H1 (cell line): ENCODE data around the gene NOS1AP. TPM values are rescaled to one million over a fixed set of nuclear protein-coding genes. Genes with fewer than 3 reads are reported as not detected.
A peak's percentile ranks its signal among the peaks of the same experiment; 100 is the strongest.

Experiments
- CTCF ChIA-PET: fragments of 300-600 bp; sonication (Branson Sonifier 250); formaldehyde crosslinking; loops from one replicate; lab custom pipeline; 2021; ENCODE audit not compliant: partially characterized antibody; lab: Charles Lee
- POLR2A ChIA-PET: fragments of 300-600 bp; sonication (Branson Sonifier 250); formaldehyde crosslinking; loops from one replicate; lab custom pipeline; 2021; ENCODE audit warnings: inconsistent platforms; ENCODE audit not compliant: partially characterized antibody; lab: Charles Lee
- DNase-seq, 2 experiments: peaks; one replicate each; pipeline versions ENCODE4 v3.0.0 to v3.0.0-alpha.2; 2010 to 2022; ENCODE audit warnings: low spot score in 2 of 2, low read depth in 1 of 2, mixed read lengths in 1 of 2
- FAIRE-seq: peaks from 2 replicates; lab custom pipeline; 2011; peaks lifted over from hg19 to GRCh38; lab: Jason Lieb, UNC
- H2AFZ ChIP-seq: 2 replicates; pipeline ENCODE4 v1.8.1; 2012; ENCODE audit warnings: low read length, inconsistent platforms
- H2AK5ac ChIP-seq: 2 replicates; pipeline ENCODE4 v1.6.1; 2013; ENCODE audit warnings: low read depth, low read length
- H2BK120ac ChIP-seq: replicated peaks from 2 replicates; pipeline ENCODE3; 2013; ENCODE audit warnings: low read depth, low read length, inconsistent platforms
- H2BK12ac ChIP-seq: 2 replicates; pipeline ENCODE4 v1.6.1; 2013; ENCODE audit warnings: low read depth, low read length
- H2BK15ac ChIP-seq: 2 replicates; pipeline ENCODE4 v1.6.1; 2013; ENCODE audit warnings: low read length
- H2BK20ac ChIP-seq: 2 replicates; pipeline ENCODE4 v1.6.1; 2013; ENCODE audit warnings: low read length
- H2BK5ac ChIP-seq: 2 replicates; pipeline ENCODE4 v1.6.1; 2013; ENCODE audit warnings: low read depth, low read length
- H3K14ac ChIP-seq: 2 replicates; pipeline ENCODE4 v1.6.1; 2013; ENCODE audit warnings: inconsistent platforms; ENCODE audit not compliant: insufficient read length
- H3K18ac ChIP-seq: 2 replicates; pipeline ENCODE4 v1.6.1; 2013; ENCODE audit warnings: low read length; ENCODE audit errors: extremely low read depth
- H3K23ac ChIP-seq: 2 replicates; pipeline ENCODE4 v1.6.1; 2013; ENCODE audit warnings: inconsistent platforms; ENCODE audit not compliant: insufficient read length
- H3K23me2 ChIP-seq: 2 replicates; pipeline ENCODE4 v1.6.1; 2013; ENCODE audit warnings: low read depth, low read length
- H3K27ac ChIP-seq: 2 replicates; pipeline ENCODE4 v1.6.1; 2011; ENCODE audit warnings: low read depth, low read length, inconsistent platforms
- H3K27me3 ChIP-seq, 4 experiments: replicated peaks in 1 of 4; 1 replicate in 1 of 4; 2 replicates in 3 of 4; pipeline versions ENCODE4 v1.6.1 to v1.8.1; 2011 to 2013; ENCODE audit warnings: low read length in 3 of 4, mild to moderate bottlenecking in 3 of 4, inconsistent platforms in 2 of 4, mixed read lengths in 2 of 4, moderate library complexity in 1 of 4; ENCODE audit not compliant: control insufficient read depth in 3 of 4, insufficient read depth in 3 of 4; ENCODE audit errors: extremely low read depth in 1 of 4
- H3K36me3 ChIP-seq, 4 experiments: 2 replicates each; pipeline versions ENCODE4 v1.6.1 to v1.8.1; 2011 to 2013; ENCODE audit warnings: mild to moderate bottlenecking in 4 of 4, low read length in 3 of 4, moderate library complexity in 2 of 4, control low read depth in 1 of 4, inconsistent platforms in 1 of 4; ENCODE audit not compliant: insufficient read depth in 4 of 4, control insufficient read depth in 2 of 4
- H3K4ac ChIP-seq: replicated peaks from 2 replicates; pipeline ENCODE3; 2013; ENCODE audit warnings: low read length, low read depth, mixed read lengths, inconsistent platforms; ENCODE audit not compliant: insufficient read length
- H3K4me1 ChIP-seq, 4 experiments: replicated peaks in 1 of 4; 1 replicate in 1 of 4; 2 replicates in 3 of 4; pipeline versions ENCODE4 v1.6.1 to v1.8.1; 2011 to 2013; ENCODE audit warnings: low read length in 3 of 4, inconsistent platforms in 2 of 4, mixed read lengths in 1 of 4; ENCODE audit not compliant: insufficient read depth in 4 of 4, control insufficient read depth in 3 of 4
- H3K4me2 ChIP-seq, 2 experiments: 2 replicates each; pipeline versions ENCODE4 v1.6.1 to v1.8.1; 2011 to 2013; ENCODE audit warnings: low read depth in 2 of 2, low read length in 2 of 2, control low read depth in 1 of 2, inconsistent platforms in 1 of 2, mild to moderate bottlenecking in 1 of 2; ENCODE audit not compliant: insufficient read depth in 1 of 2
- H3K4me3 ChIP-seq, 4 experiments: fragments of 200-600, 300-600 bp in 1 of 4; sonication (generic), shearing (Covaris generic), sonication (Bioruptor Twin) in 1 of 4; 2 replicates each; pipeline versions ENCODE4 v1.5.1 to v1.8.1; 2011 to 2016; ENCODE audit warnings: low read length in 4 of 4, low read depth in 3 of 4, control low read depth in 2 of 4, inconsistent platforms in 2 of 4, mild to moderate bottlenecking in 2 of 4, mixed read lengths in 1 of 4, moderate library complexity in 1 of 4; ENCODE audit not compliant: insufficient read depth in 2 of 4; ENCODE audit errors: extremely low read depth in 1 of 4
- H3K56ac ChIP-seq: replicated peaks from 2 replicates; pipeline ENCODE3; 2013; ENCODE audit warnings: low read depth, mild to moderate bottlenecking, mixed read lengths, low read length, inconsistent platforms; ENCODE audit not compliant: insufficient read length
- H3K79me1 ChIP-seq: 2 replicates; pipeline ENCODE4 v1.6.1; 2013; ENCODE audit warnings: low read depth, low read length, control low read depth
- H3K79me2 ChIP-seq, 2 experiments: 2 replicates each; pipeline versions ENCODE4 v1.6.1 to v1.8.1; 2012 to 2013; ENCODE audit warnings: low read length in 2 of 2, mild to moderate bottlenecking in 2 of 2, inconsistent platforms in 1 of 2; ENCODE audit not compliant: insufficient read depth in 2 of 2, control insufficient read depth in 1 of 2
- H3K9ac ChIP-seq, 4 experiments: replicated peaks in 1 of 4; 1 replicate in 1 of 4; 2 replicates in 3 of 4; pipeline versions ENCODE4 v1.6.1 to v1.8.1; 2011 to 2013; ENCODE audit warnings: low read depth in 3 of 4, low read length in 3 of 4, control low read depth in 2 of 4, mild to moderate bottlenecking in 2 of 4, moderate library complexity in 2 of 4, inconsistent platforms in 1 of 4; ENCODE audit errors: extremely low read depth in 1 of 4
- H3K9me3 ChIP-seq, 2 experiments: 2 replicates each; pipeline versions ENCODE4 v1.6.1 to v1.8.1; 2012 to 2013; ENCODE audit warnings: mild to moderate bottlenecking in 2 of 2, moderate library complexity in 2 of 2, control low read depth in 1 of 2, inconsistent platforms in 1 of 2, low read depth in 1 of 2, low read length in 1 of 2, mixed read lengths in 1 of 2; ENCODE audit not compliant: insufficient read depth in 2 of 2
- H4K20me1 ChIP-seq, 2 experiments: replicated peaks in 1 of 2; 2 replicates each; pipeline versions ENCODE3 to v1.8.1; 2011 to 2013; ENCODE audit warnings: inconsistent platforms in 2 of 2, low read length in 2 of 2, mild to moderate bottlenecking in 1 of 2; ENCODE audit not compliant: insufficient read depth in 2 of 2, control insufficient read depth in 1 of 2
- H4K5ac ChIP-seq: 2 replicates; pipeline ENCODE4 v1.6.1; 2013; ENCODE audit warnings: low read length, low read depth, mixed read lengths, inconsistent platforms; ENCODE audit not compliant: insufficient read length
- H4K8ac ChIP-seq: 2 replicates; pipeline ENCODE4 v1.8.0; 2013; ENCODE audit warnings: mild to moderate bottlenecking, moderate library complexity, low read length, inconsistent platforms; ENCODE audit not compliant: insufficient read depth; ENCODE audit errors: extremely low read depth
- H4K91ac ChIP-seq: replicated peaks from 2 replicates; pipeline ENCODE3; 2013; ENCODE audit warnings: low read length, mixed read lengths, inconsistent platforms; ENCODE audit not compliant: insufficient read length
- CBX5 ChIP-seq: fragments of 300-800, 300-1000 bp; sonication (generic); IDR thresholded peaks from 2 replicates; pipeline ENCODE4 v1.7.1; 2016; ENCODE audit warnings: antibody characterized with exemption, low read length, low read depth
- WGBS, 2 experiments: shearing (Covaris generic) in 1 of 2; methylation state at CpG; one replicate each; pipeline versions ENCODE4 v1.1.6 to v1.1.7; 2013 to 2015; ENCODE audit warnings: low lambda C conversion rate in 2 of 2, mixed read lengths in 2 of 2, inconsistent platforms in 1 of 2, low coverage in 1 of 2, missing lambda C conversion rate in 1 of 2; ENCODE audit not compliant: insufficient replicate concordance in 2 of 2, insufficient coverage in 1 of 2, insufficient read length in 1 of 2; ENCODE audit errors: extremely low coverage in 1 of 2, missing lambda C conversion rate in 1 of 2; 5-methylcytosine and 5-hydroxymethylcytosine counted together
- polyA plus RNA-seq, 7 experiments: library from polyadenylated mRNA; depleted of rRNA in 3 of 7; stranded (reverse) in 5 of 7; unstranded in 2 of 7; fragments of >200 nt in 5 of 7; fragments of 200-250 nt in 2 of 7; gene quantifications; 1 replicate in 5 of 7; 2 replicates in 1 of 7; 4 replicates in 1 of 7; pipeline versions ENCODE4 v1.2.1 to v1.2.3, GENCODE V29; 2011 to 2013; ENCODE audit warnings: missing spikeins in 2 of 7, mixed read lengths in 2 of 7
- total RNA-seq: library from RNA; stranded (reverse); fragmentation: NEBNext Ultra II Directional; extraction: Animal tissue kit (Norgen Biotek cat#: 25700); gene quantifications from 2 replicates; pipeline ENCODE4 v1.2.1, GENCODE V29; 2021

NOS1AP gene
- total and polyA plus RNA-seq, 2 of the 8 experiments (the other 6 are each of a cell fraction or from before 2014, with no cell fraction given), result 2.4 to 12.1 TPM

GRCh38 chr1:162366671-162367070 is 297.2 kb downstream of the NOS1AP start:
- Histone ChIP-seq H2BK12ac (no peak overlapping the region), H3K9me3 (no peaks in the 10 kb centered on the region), H3K4me3 (no peak overlapping the region), H2BK5ac (no peak overlapping the region), H3K36me3 (peaks cover 0 to 6% (median 1%) of the 10 kb centered on the region in 4 experiments; a peak in 1 of 8 replicates), H4K20me1 (peaks cover 0 to 2% of the 10 kb centered on the region in 2 experiments), H4K91ac (no peak overlapping the region), H2AFZ (no peak overlapping the region), H3K79me1 (no peaks in the 10 kb centered on the region), H2BK15ac (no peak overlapping the region), H2BK20ac (no peak overlapping the region), H3K18ac (no peak overlapping the region), H3K4ac (no peak overlapping the region), H3K4me2 (no peak overlapping the region), H3K9ac (no peak overlapping the region), H3K14ac (no peak overlapping the region), H2AK5ac (no peak overlapping the region), H3K4me1 (no peaks in the 10 kb centered on the region), H3K23ac (no peak overlapping the region), H3K56ac (no peak overlapping the region), H4K5ac (no peak overlapping the region), H3K27ac (no peak overlapping the region), H2BK120ac (no peak overlapping the region), H3K27me3 (no peaks in the 10 kb centered on the region), H3K79me2 (no peaks in the 10 kb centered on the region), H4K8ac (peak overlapping the region; percentile 48), H3K23me2 (no peaks in the 10 kb centered on the region)
- ChIA-PET CTCF (interaction anchor here (0.6 to 4.1 kb wide), 6 partner anchors 10 to 139 kb away, joined by 3 to 31 read pairs (median 4); partner anchors contain the start of gene C1orf226), POLR2A (interaction anchor here (1.4 kb wide), 1 partner anchor 9 kb away, joined by 4 read pairs; the partner anchor contains the start of gene SPATA46)
- 85% methylated on average over 9 of the region's 9 CpGs; no CpG with 5 or more reads in 1 of the 2 experiments for WGBS, 2 experiments
- DNase-seq (no peak), FAIRE-seq (no peak)
- TF ChIP-seq CBX5, result no peak
